Measurements from ENCODE around the gene FAM171A2.

Gene FAM171A2

DNA sequence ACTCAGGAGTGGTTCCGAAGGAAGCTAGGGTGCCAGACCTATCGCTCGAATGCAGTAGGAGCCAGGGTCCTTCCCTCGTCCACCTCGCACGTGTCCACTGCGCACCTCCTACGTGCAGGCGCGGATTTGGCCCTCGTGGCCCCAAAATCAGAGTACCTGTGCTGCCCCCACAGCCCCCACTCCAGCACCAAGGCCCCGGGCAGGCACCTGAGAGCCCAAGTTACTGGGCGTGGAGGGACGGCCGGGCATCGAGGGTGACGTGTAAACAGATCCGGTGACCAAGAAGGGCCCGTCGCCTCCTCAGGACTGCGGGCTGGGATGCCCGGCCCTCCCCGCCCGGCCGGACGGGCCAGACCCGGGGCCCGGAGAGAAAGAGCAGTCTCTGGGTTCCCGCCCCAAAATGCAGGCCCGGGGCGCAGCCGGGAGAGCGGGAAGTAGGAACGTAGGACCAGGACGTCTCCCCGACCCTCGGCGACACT is 39.5 kb downstream of the FAM171A2 start:
- in situ Hi-C loops (cut with MboI; ENCODE audit: low sequenced_read_pairs): loop anchor here (10.0 kb wide), 1 partner anchor 99 kb away; no protein-coding TSS in a partner anchor

DNA sequence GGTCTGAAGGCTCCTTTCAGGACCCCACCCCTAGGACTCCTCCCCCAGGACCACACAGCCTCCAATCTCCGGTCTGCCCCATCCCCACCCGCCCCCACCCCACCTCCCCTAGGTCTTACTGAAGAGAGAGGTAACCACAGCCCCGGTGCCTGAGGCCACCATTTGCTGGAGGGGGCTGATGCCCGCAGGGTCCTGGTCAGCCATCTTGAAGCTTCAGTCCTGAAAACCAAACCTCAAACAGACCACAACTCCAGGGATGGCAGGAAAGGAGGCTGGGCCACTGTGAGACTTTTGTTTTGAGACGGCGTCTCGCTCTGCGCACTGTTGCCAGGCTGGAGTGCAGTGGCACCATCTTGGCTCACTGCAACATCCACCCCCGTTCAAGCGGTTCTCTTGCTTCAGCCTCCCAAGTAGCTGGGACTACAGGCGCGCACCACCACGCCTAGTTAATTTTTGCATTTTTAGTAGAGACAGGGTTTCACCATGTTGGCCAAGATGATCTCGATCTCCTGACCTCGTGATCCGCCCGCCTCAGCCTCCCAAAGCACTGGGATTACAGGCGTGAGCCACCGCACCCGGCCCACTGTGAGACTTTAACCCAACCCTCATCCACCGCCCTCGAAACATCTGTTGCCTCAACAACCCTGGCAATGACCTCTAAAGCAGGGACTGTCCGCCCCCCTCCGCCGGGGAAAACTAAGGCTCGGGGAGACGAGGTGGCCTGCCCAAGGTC is 40.1 kb downstream of the FAM171A2 start:
- in situ Hi-C loops (cut with MboI; ENCODE audit: low sequenced_read_pairs): loop anchor here (10.0 kb wide), 1 partner anchor 99 kb away; no protein-coding TSS in a partner anchor

DNA sequence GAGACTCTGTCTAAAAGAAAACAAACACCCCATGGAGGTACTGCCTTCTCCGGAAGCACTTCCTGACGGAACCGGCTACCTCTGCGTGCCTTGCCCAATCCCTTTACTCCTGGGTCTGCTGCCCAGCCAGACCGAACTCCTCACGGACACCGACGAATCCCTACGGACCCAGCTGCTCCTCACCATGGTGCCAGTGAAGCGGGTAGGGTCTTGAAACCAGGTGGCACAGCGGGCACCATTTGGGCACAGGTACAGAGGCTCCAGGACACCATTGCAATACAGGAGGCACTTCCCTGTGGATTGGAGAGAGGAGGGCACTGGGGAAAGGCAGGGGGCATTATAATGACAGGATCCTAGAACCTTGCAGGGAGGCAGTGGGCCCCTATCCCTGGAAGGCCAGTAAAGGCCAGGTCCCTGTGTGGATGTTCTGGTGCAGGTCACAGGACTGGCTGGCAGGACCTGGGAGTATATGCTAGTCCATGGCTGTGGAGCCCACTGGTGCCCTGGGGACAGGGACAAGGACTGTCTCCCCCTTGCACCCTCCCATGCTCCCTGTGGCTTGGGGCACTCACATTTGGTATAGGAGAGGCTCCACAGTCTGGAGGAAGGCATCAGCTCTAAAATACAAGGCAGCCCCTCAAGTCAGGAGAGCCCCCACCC is 41.3 kb downstream of the FAM171A2 start:
- in situ Hi-C loops (cut with MboI; ENCODE audit: low sequenced_read_pairs): loop anchor here (10.0 kb wide), 1 partner anchor 98 kb away; no protein-coding TSS in a partner anchor

DNA sequence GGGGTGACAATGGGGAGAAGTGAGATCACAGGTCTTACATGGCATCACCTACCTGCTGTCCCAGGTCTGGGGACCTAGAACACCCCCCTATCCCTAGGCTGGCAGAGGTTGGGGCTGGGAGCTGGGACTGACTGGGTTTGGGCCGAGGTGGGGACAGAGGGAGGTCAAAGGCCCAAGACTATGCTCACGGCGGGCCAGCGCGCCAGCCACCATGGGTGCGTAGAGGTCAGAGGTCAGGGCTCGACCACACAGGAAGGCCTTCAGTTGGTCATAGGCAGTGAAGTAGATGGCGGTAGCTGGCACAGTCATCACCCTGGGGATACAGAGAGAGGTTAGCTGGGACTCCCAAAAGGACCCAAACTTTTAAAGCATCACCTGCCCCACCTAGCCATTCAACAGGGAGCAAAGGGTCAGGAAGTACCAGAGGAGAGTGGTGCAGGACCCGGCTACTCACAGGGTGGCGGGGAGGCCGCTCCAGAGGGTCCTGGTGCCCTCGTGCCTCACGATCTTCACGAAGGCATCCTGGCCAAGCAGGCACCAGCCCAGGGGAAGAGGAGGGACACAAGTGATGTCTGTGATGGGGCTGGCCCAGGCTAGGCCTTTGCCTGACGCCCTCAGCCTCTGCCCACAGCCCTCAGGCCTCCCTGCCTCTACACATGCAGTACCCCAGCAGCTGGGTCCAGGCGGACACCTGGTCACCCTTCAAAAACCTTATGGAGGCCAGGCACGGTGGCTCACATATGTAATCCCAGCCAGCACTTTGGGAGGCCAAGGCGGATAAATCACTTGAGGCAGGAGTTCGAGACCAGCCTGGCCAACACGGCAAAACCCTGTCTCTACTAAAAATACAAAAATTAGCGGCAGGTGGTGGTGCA is 42.2 kb downstream of the FAM171A2 start:
- in situ Hi-C loops (cut with MboI; ENCODE audit: low sequenced_read_pairs): loop anchor here (10.0 kb wide), 1 partner anchor 97 kb away; no protein-coding TSS in a partner anchor

DNA sequence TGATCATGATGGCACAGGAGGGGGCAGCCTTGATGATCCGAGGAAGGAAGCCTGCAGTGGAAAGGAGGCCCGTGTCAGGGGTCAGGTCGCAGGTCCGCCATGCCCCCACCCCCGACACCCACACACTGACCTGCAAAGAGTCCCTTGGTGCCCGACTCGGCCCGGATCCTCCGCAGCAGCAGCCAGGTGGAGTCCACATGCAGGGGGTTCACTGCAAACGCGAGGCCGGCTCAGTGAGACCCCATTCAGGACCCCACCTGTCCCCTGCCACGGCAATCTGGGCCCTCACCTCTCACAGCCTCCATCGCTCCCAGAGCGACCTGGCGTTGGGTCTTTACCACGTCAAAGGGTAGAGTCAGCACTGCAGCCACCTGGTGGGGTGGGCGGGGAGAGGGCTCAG is 43.6 kb downstream of the FAM171A2 start:
- in situ Hi-C loops (cut with MboI; ENCODE audit: low sequenced_read_pairs): loop anchor here (10.0 kb wide), 1 partner anchor 95 kb away; no protein-coding TSS in a partner anchor

DNA sequence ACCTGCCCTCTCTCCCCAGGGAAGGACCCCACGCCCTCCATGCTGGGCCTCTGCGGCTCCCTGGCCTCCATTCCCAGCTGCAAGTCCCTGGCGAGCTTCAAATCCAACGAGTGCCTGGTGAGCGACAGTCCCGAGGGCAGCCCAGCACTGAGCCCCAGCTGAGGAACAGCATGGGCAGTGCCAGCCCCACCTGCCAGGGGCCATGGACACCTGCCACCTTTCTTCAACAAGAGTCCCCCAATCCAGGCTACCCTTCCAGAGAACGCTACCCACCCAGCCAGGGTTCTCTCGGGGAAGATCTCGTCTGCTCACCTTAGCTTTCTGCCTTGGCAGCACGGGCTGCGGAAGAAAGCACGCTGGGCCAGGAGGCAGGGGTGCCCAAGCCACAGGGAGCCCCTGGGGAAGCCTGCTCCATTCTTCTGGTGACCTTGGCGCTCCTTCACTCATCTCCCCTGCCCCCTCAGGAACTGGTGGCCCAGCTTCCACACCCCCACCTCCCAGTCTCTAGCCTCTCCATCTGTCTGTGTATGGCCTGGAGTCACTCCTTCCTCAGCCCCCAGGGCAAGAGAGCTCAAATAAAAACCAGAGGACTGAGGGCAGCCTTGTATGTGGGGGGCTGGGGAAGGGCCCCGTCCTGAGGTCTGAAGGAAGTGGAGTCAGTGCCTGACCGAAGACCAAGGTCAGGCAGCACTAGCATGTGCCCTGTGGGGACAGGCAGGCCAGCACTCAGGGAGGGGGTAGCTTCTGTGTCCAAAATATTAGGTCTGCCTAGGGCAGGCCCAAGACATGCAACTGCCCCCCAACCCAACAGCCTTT is 45.4 kb downstream of the FAM171A2 start:
- in situ Hi-C loops (cut with MboI; ENCODE audit: low sequenced_read_pairs): no loop called here

DNA sequence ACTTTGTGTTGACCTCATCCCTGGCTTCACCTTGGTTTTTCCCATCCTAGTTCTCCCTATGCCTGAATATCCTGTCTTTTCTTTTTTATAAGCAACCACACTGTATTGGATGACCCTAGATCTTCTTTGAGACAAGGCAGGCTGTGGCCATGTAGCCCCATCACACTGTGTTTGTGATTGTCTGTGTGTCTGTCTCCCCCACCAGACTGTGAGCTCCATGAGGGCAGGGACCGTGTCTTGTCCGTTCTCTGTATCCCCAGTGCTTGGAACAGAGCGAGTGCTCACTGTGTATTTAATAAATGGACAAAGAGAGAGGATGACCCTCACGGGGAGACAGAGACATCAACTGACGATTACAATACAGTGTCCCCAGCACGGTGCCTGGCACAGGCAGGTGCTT is 46.1 kb downstream of the FAM171A2 start:
- in situ Hi-C loops (cut with MboI; ENCODE audit: low sequenced_read_pairs): no loop called here

DNA sequence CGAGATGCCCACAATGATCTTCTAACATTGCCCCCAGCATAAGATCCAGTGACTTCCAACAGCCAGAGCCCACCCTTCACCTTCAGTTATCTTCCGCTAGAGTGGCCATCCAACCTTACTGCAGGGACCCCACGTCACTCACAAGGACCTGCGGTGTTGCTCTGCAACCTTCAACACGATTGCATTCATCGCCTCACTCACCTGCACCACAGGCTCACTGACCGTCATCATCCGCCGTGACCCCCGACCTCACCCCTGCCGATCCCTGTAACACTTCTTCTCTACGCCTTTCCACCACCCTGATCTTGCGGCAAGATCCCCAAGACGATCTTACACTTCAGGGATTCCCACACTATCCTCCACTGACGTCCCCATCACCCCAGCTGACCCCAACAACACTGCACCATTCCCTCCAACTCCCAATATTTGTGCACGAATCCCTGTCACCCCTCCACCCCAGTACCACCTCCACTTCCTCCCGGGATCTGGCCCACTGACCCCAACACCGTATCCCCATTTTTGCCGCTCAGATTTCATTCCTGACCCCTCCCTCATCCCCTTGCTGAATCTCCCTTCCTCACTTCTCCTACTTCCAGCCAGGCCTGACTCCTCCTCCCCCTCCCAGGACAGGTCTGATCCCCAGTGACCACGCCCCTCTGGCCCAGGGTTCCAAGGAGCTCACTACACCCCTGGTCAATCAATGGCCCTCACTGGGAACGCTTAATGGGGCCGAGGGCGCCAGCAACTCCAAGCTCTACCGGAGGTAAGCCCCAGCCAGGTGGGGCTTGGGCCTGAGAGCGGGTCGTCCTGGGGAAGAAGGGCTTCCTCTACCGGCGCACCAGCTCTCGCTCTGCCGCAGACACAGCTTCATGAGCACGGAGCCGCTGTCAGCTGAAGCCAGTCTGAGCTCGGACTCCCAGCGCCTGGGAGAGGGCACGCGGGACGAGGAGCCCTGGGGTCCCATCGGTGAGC is 47.6 kb downstream of the FAM171A2 start:
- in situ Hi-C loops (cut with MboI; ENCODE audit: low sequenced_read_pairs): no loop called here

DNA sequence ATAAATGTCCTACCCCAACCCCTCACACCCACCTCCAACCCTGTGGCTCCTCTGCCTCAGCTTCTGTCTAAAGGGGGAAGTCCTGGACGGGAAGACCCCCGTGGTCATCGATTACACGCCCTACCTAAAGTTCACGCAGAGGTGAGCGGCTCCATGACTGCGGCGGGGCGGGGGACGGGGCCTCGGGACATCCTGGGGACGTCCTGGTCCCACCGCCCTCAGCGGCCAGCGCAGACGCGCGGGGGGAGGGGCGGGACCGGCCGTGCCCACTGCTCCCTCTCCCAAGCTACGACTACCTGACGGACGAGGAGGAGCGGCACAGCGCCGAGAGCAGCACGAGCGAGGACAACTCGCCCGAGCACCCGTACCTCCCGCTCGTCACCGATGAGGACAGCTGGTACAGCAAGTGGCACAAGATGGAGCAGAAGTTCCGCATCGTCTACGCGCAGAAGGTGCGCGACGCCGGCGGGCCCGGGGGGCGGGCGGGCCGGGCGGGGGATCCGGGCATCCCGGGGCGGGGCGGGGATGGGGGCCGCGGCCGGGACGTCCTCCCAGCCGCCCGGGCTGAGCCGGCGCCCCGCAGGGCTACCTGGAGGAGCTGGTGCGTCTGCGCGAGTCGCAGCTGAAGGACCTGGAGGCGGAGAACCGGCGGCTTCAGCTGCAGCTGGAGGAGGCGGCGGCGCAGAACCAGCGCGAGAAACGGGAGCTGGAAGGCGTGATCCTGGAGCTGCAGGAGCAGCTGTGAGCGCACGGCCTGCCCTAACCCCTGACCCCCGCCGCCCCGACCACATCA is 48.6 kb downstream of the FAM171A2 start:
- in situ Hi-C loops (cut with MboI; ENCODE audit: low sequenced_read_pairs): no loop called here

DNA sequence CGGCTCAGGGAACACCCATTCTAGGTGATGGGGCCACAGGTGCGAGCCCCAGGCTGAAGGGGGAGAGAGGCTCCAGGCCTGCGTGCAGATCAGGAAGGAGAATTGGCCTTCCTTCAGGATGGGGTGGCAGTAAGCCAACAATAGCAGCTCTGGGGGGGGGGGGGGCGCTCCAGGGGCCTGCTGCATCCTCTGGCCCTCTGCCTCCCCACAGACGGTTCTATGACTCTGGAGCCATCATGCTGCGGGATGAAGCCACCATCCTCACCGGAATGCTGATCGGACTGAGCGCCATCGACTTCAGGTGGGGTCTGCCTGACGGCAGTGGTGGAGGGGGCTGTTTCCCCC is 49.2 kb downstream of the FAM171A2 start:
- in situ Hi-C loops (cut with MboI; ENCODE audit: low sequenced_read_pairs): no loop called here

DNA sequence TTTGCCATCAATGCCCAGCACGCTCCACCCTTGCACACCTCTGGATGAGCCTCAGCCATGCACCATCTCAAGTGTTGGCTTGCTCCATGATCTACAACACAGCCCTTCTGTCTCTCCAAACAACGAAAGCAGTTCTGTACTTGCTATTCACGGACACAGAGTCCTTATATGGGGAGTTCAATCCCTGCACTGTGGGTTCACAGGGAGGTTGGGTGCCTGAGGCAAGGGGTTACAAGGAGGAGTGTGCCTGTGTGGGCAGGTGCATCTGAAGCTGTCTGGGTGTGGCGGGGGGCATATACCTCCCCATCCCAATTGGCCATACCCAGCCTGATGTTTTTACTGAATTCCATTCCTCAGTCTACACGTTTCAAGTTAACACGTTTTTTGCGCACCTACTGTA is 49.6 kb downstream of the FAM171A2 start:
- in situ Hi-C loops (cut with MboI; ENCODE audit: low sequenced_read_pairs): no loop called here

DNA sequence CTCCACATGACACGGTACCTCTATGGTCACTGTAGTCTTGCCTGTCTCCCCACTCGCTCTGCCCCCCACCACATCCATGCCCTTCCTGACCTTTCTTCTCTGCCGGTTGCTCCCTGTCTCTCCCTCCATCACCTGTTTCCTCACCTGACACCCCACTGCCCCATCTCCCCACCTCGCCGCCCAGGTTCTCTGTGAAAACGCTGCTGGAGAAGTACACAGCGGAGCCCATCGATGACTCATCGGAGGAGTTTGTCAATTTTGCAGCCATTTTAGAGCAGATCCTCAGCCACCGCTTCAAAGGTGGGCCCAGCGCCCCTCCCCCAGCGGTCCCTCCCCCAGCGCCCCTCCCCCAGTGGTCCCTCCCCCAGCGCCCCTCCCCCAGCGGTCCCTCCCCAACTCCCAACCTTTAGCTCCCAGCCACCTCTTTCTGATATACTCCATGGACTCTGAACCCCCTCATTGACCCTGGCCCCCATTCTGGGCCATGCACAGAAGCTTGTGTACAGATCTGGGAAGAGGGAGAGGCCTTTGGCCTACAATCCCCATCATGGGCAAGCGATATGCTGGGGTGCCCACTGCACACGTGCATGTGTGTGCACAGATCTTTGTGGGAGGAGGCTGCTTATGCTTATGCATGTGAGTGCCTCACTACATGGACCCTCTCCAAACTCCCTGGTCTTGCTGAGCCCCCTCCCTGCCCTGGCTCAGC is 51.1 kb downstream of the FAM171A2 start:
- in situ Hi-C loops (cut with MboI; ENCODE audit: low sequenced_read_pairs): no loop called here

DNA sequence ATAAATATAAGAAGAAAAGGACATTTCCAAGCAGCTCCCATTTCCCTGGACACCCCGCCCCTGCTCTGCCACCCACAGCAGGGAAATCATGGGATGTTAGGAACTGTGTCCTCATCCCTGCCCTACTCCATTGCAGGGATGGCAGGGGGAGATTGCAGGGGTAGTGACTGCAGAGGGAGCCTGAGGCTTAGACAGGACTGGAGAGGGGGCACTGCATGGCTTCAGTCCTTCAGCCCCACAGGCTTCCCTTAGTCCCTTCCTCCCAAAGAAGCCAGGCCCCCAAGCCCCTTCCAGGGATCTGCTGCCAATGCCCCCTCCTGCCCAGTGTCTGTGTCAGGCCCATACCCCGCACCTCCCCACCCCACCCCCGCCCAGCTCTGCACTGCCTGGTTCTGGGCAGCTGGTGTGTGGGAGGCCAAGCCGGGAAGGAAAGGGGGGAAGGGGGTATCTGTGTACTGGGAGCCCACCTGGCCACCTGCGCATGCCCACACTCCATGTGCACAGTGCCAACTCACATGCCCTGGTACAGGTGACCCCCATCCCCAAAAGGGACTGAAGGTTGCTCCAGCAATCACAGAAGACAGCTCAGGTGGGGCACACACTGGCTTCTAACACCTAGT is 52.0 kb downstream of the FAM171A2 start:
- in situ Hi-C loops (cut with MboI; ENCODE audit: low sequenced_read_pairs): no loop called here

DNA sequence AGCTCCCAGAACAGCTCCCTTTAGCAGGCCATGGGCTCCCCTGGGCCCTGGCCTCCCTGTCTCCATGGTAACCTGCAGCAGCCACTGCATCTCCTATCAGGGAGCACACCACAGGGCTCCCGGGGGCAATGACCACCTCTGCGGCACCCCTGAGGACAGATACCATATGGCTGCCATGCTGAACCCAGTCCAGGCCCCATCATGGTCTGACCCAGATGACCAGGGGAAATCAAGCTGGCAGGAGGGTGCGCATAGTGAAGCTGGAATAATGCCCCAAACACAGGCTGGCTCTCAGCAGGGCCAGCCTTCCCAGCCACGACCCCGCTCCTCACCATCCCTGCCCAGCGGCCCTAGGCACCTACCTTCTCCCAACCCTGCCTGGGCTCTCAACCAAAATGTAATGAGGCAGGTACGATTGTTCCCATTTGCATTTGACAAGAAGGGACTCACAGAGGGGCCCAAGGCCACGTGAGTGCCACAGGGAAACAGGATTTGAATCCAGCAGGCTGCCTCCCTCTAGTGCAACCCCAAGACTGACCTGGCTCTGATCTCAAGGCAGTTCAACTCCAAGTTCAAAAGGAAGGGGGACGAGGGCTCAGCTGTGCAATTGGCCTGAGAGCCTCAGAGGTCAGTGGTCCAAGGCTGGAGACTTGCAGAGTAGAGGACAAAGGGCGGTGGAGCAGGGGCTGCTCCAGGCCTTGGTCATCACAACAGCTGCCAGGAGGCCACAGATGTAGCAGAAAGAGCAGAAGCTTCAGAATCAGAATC is 52.9 kb downstream of the FAM171A2 start:
- in situ Hi-C loops (cut with MboI; ENCODE audit: low sequenced_read_pairs): no loop called here

DNA sequence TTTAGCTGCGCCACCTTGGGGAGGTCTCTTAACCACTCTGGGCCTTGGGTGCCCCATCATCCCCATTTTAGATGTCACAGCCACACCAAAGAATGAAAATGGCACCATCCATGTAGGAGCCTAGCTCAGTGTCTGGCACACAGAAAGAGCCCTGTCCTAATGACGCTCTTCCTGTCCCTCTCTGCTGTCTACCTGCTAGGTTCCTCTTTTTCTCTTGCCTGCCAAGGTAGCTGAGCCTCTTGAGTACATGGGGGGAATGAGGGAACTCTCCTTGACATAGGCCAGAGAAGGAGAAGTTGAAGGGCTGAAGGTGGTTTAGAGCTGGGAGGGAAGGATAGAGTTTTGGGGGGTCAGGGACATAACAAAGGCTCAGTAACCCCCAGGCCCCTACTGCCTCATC is 53.5 kb downstream of the FAM171A2 start:
- in situ Hi-C loops (cut with MboI; ENCODE audit: low sequenced_read_pairs): no loop called here

DNA sequence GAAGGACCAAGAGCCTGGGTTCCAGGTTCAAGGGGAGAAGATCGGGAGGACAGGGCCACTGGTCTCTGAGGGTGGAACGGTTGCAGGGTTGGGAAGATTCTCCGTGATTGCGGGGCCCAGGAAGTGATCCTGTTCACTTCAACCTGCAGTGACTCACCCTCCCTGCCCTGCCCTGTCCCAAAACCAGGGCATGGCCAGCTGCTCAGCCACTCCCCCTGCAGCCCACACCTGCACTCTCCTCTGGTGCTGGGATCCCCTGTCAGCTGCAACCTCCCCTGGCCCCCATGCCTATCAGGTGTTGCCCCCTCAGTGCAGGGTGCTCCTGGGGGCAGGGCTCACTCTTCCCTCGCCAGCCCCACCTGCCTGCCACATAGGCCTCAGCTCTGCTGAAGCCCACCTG is 54.2 kb downstream of the FAM171A2 start:
- in situ Hi-C loops (cut with MboI; ENCODE audit: low sequenced_read_pairs): no loop called here

DNA sequence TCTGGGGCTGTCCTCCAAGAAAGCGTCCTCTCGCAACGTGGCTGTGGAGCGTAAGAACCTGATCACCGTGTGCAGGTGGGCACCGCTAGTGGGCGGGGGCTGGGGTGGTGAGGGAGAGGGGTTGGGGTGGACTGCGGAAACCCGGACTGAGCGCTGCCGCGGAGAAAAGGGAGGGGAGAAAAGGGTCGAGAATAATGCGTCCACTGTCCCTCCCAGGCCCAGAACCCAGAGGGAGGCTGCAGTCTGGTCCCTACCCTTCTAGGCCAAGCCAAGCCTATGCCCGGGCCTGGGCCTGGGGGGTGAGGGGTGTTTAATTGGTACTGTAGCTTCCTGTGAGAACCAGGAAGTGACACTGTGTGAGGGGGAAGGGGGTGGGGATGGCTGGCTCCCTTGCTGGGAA is 54.8 kb downstream of the FAM171A2 start:
- in situ Hi-C loops (cut with MboI; ENCODE audit: low sequenced_read_pairs): no loop called here
